GM12891 (cell line): ENCODE data around the gene PPP6R3.

Experiments used
- POLR2A ChIP-seq: IDR thresholded peaks from 2 replicates; pipeline ENCODE4 v1.6.1; 2011; ENCODE audit warnings: low read depth, low read length, control low read depth
- TAF1 ChIP-seq: IDR thresholded peaks from 2 replicates; pipeline ENCODE4 v1.6.1; 2011; ENCODE audit warnings: low read depth, low read length, control low read depth

DNA sequence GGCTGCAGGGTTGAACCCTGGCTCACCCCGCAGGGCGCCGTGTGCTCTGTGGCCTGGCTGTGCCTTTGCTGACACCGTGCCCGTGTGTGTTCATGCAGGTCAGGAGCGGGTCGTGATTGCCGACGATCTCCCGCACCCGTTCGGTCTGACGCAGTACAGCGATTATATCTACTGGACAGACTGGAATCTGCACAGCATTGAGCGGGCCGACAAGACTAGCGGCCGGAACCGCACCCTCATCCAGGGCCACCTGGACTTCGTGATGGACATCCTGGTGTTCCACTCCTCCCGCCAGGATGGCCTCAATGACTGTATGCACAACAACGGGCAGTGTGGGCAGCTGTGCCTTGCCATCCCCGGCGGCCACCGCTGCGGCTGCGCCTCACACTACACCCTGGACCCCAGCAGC lies 47.0 kb upstream of the PPP6R3 start:
- TF ChIP-seq POLR2A, result no peak
- TF ChIP-seq TAF1, result no peak
